AG10803 (cell line): ENCODE results near the gene ARHGEF28.

Source experiments
- DNase-seq: peaks from one replicate; pipeline ENCODE4 v3.0.0; 2010; ENCODE audit warnings: low read depth
- H3K4me3 ChIP-seq: 2 replicates; pipeline ENCODE4 v1.5.1; 2011; ENCODE audit warnings: mild to moderate bottlenecking, low read length, control low read depth
- CTCF ChIP-seq: conservative IDR thresholded peaks from 2 replicates; pipeline ENCODE4 v1.5.1; 2011; ENCODE audit warnings: mild to moderate bottlenecking, low read length, control low read depth, inconsistent platforms

ARHGEF28 gene

GRCh38 chr5:73943397-73943796, 317.4 kb downstream of the ARHGEF28 start:
- no peak overlapping the region for H3K4me3 ChIP-seq
- TF ChIP-seq CTCF: no peak
- DNase-seq: peak; percentile 40

GRCh38 chr5:73944581-73944980, 318.6 kb downstream of the ARHGEF28 start:
- no peak for TF ChIP-seq CTCF
- no peak overlapping the region for H3K4me3 ChIP-seq
- no peak for DNase-seq

GRCh38 chr5:73945505-73945904, 319.5 kb downstream of the ARHGEF28 start:
- DNase-seq: no peak
- H3K4me3 ChIP-seq: no peak overlapping the region
- peak; percentile 25 for TF ChIP-seq CTCF

- H3K4me3 ChIP-seq: no peak overlapping the region
- TF ChIP-seq CTCF: no peak
- no peak for DNase-seq
Observed at GRCh38 chr5:73946278-73946677, 320.3 kb downstream of the ARHGEF28 start.

- H3K4me3 ChIP-seq: no peak overlapping the region
- TF ChIP-seq CTCF: no peak
- no peak for DNase-seq
Observed at GRCh38 chr5:73946919-73947602, 321.1 kb downstream of the ARHGEF28 start.

GRCh38 chr5:73947906-73948640, 322.1 kb downstream of the ARHGEF28 start:
- no peak for TF ChIP-seq CTCF
- no peak overlapping the region for H3K4me3 ChIP-seq
- DNase-seq: peak; percentile 79

- no peak overlapping the region for H3K4me3 ChIP-seq
- DNase-seq: peak; percentile 77
- TF ChIP-seq CTCF: no peak
Observed at GRCh38 chr5:73948720-73949119, 322.7 kb downstream of the ARHGEF28 start.
